HG03439 (cell line): ENCODE data around the gene SYT2.

Experiments used
- ATAC-seq: cut with Tn5 transposase; IDR thresholded peaks from one replicate; pipeline ENCODE4 v1.9.1; 2021; ENCODE audit warnings: mild to moderate bottlenecking, moderate library complexity; ENCODE audit not compliant: unreplicated experiment

The SYT2 gene

GRCh38 chr1:202706851-202707250, 3.4 kb downstream of the SYT2 start:
- no peak for ATAC-seq

- no peak for ATAC-seq
These were observed 5.7 kb downstream of the SYT2 start for GRCh38 chr1:202704601-202705000.

GRCh38 chr1:202703191-202703590, 7.1 kb downstream of the SYT2 start:
- ATAC-seq: no peak

GRCh38 chr1:202702088-202702487, 8.2 kb downstream of the SYT2 start:
- no peak for ATAC-seq

GRCh38 chr1:202701200-202701599, 9.1 kb downstream of the SYT2 start:
- no peak for ATAC-seq

- ATAC-seq: no peak
These were observed 10.2 kb downstream of the SYT2 start for GRCh38 chr1:202700061-202700460.

GRCh38 chr1:202698276-202698675, 12.0 kb downstream of the SYT2 start:
- no peak for ATAC-seq

GRCh38 chr1:202697038-202697437, 13.2 kb downstream of the SYT2 start:
- ATAC-seq: no peak

GRCh38 chr1:202694314-202694713, 15.9 kb downstream of the SYT2 start:
- no peak for ATAC-seq

GRCh38 chr1:202692959-202693555, 17.2 kb downstream of the SYT2 start:
- ATAC-seq: no peak

- no peak for ATAC-seq
These were observed 18.4 kb downstream of the SYT2 start for GRCh38 chr1:202691816-202692215.

GRCh38 chr1:202689493-202690342, 20.5 kb downstream of the SYT2 start:
- ATAC-seq: no peak

- ATAC-seq: no peak
These were observed 21.2 kb downstream of the SYT2 start for GRCh38 chr1:202689082-202689481.

GRCh38 chr1:202688401-202688800, 21.9 kb downstream of the SYT2 start:
- ATAC-seq: no peak

GRCh38 chr1:202687798-202688197, 22.5 kb downstream of the SYT2 start:
- no peak for ATAC-seq

- ATAC-seq: no peak
These were observed 22.9 kb downstream of the SYT2 start for GRCh38 chr1:202687370-202687769.

GRCh38 chr1:202685641-202686040, 24.6 kb downstream of the SYT2 start:
- no peak for ATAC-seq

- ATAC-seq: no peak
These were observed 25.5 kb downstream of the SYT2 start for GRCh38 chr1:202684716-202685115.

- ATAC-seq: no peak
These were observed 27.2 kb downstream of the SYT2 start for GRCh38 chr1:202683029-202683428.

- no peak for ATAC-seq
These were observed 27.8 kb downstream of the SYT2 start for GRCh38 chr1:202682477-202682876.

GRCh38 chr1:202681736-202682420, 28.4 kb downstream of the SYT2 start:
- no peak for ATAC-seq
